Measurements from ENCODE around the gene COL15A1.
A peak's percentile ranks its signal among the peaks of the same experiment; 100 is the strongest.

The COL15A1 gene

GRCh38 chr9:98992107-98992884, 48.6 kb downstream of the COL15A1 start:
- FAIRE-seq = no peak
- no peak for TF ChIP-seq POLR2A (IDR thresholded peaks at IDR 0.05; ENCODE audit: low read depth, low read length)

DNA sequence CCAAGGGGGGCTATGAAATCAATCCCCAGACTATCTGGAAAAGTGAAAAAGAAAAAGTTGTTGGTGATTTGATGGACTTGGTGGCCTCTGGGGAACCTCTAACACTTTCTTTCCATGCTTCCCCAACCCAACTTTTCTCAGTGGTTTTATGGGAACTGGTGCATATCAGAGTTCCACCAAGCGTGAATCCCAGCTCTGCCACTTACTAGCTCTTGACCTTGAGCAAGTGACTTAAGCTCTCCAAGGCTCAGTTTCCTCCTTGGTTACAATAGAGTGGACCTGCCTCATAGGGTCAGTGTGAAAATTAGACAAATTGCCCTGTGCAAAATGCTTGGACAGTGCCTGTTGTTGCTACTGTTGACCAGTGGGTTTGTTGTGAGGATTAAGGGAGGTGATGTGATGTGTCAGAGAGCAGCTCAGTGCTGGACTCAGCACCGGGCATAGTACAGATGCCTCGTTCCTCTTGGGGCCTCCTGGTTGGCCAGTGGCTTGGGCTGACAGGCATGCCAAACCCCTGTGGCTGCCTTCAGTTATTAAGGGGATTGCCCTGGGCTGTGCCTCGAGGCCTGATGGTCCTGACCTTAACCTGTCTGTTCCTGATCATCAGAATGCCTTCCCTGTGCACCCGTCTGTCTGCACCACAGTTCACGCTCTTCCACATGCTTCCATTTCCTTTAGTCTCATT, 49.3 kb downstream of the COL15A1 start:
- no peak for TF ChIP-seq POLR2A (IDR thresholded peaks at IDR 0.05; ENCODE audit: low read depth, low read length)
- no peak for FAIRE-seq
- no peak for DNase-seq (ENCODE audit: insufficient read length, low spot score)

More at GRCh38 chr9:98992107-98992884, 48.6 kb downstream of the COL15A1 start:
- DNase-seq (ENCODE audit: insufficient read length, low spot score) = no peak

- TF ChIP-seq POLR2A (IDR thresholded peaks at IDR 0.05; ENCODE audit: low read depth, low read length) = no peak
- FAIRE-seq = no peak
- DNase-seq (ENCODE audit: insufficient read length, low spot score) = no peak
These were observed 49.9 kb downstream of the COL15A1 start for GRCh38 chr9:98993570-98993945.

DNA sequence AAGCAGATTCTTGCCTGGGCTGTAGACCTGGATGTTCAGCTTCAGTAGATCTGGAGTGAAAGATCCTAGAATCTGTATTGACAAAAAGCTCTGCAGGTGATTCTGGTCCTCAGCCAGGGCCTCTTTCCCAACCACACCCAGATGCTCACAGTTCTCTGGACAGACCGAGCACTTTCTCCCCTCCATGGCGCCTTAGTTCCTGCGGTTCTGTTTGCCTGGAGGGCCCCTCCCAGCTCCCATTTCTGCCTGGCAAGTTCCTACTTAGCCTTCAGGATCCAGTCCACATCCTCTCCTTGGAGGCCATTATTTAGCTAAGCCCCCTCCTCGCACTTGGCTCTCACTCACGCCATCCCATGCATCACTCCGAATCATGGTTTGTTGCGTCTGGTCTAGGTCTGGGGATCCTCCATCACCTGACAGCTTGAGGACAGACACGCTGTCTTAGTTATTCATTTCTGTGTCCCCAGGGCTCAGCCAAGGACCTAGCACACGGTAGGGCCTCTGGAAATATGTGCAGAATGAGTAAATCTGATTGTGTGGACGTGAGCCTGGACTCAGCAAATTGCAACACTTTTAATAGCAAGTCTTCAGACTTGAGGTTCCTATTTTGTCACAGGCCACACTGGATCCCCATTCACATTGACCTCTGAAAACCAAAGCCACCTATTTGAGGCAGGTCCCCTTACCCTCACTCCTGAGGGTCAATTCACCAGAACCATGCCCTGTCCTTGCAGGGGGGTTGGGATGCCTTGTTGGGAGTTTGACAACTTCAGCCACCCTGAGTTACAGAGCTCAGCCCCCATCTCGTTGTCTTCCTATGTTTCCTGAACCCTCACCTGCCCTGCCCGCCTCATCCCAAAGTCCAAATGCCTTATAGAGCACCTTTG, 50.7 kb downstream of the COL15A1 start:
- TF ChIP-seq POLR2A (IDR thresholded peaks at IDR 0.05; ENCODE audit: low read depth, low read length) = no peak
- no peak for FAIRE-seq

DNA sequence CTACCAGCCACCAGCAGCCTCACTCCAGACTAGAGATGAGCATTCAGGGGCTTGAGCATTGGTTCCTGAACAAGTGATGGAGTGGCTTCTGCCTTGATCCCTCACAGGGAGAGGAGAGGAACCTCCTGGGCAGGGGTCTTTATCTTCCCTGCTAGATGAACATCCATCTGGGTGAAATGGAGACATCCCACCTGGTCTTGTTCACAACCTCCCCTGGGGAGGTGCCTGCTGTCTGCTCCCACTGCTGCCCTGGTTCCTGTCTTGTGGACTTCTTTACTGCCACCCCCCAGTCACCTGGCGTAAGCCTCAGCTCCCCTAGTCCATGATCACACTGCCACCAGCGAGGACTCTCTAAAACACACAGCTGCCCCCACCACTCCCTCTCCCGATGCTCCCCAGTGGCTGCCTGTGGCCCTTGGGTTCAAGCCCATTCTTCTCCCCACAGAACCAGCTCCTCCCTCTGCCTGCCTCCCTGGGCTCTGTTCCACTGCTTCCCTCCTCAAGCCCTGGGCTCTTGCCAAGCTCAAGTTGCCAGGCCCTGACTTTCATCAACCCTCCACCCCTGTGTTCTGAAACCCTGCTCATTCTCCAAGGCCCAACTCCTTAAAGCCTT, 51.5 kb downstream of the COL15A1 start:
- no peak for TF ChIP-seq POLR2A (IDR thresholded peaks at IDR 0.05; ENCODE audit: low read depth, low read length)
- no peak for FAIRE-seq
- DNase-seq (ENCODE audit: insufficient read length, low spot score) = no peak

More for the DNA sequence above, 50.7 kb downstream of the COL15A1 start:
- no peak for DNase-seq (ENCODE audit: insufficient read length, low spot score)

DNA sequence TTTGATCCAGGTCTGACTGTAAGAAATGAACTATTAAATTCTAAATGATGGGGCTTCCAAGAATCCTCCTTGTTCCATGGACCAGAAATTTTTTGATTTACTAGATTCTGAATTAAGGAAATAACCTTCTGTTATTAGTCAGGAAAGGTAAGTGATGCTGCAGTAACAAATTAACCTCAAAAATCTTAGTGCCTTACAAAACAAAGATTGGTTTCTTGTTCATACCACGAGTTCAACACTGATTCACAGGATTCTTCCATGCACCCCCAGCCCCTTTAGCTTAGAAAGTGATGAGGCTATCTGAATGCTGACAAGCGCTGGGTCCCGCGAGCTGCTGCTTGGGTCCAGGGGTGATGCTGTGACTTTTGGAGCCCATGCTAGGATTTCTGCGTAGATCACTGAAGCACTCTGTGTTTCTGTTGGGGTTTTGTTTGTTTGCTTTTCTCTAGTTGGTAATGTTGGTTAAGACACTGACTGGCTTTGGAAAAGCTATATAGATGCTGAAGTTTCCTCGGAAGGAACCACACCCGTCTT, 52.3 kb downstream of the COL15A1 start:
- TF ChIP-seq POLR2A (IDR thresholded peaks at IDR 0.05; ENCODE audit: low read depth, low read length) = no peak
- DNase-seq (ENCODE audit: insufficient read length, low spot score) = no peak
- no peak for FAIRE-seq

- DNase-seq (ENCODE audit: insufficient read length, low spot score) = no peak
- no peak for FAIRE-seq
- no peak for TF ChIP-seq POLR2A (IDR thresholded peaks at IDR 0.05; ENCODE audit: low read depth, low read length)
These were observed 53.9 kb downstream of the COL15A1 start for GRCh38 chr9:98997604-98998003.

- peak; percentile 96 for DNase-seq (ENCODE audit: insufficient read length, low spot score)
- TF ChIP-seq POLR2A (IDR thresholded peaks at IDR 0.05; ENCODE audit: low read depth, low read length) = no peak
- peak; percentile 6 for FAIRE-seq
These were observed 54.9 kb downstream of the COL15A1 start for GRCh38 chr9:98998441-98999151.

GRCh38 chr9:98999152-98999525, 55.4 kb downstream of the COL15A1 start:
- DNase-seq (ENCODE audit: insufficient read length, low spot score) = no peak
- no peak for TF ChIP-seq POLR2A (IDR thresholded peaks at IDR 0.05; ENCODE audit: low read depth, low read length)
- no peak for FAIRE-seq

GRCh38 chr9:99000476-99001395, 57.0 kb downstream of the COL15A1 start:
- DNase-seq (ENCODE audit: insufficient read length, low spot score) (peak; percentile 65), FAIRE-seq (peak; percentile 75)
- no peak for TF ChIP-seq POLR2A (IDR thresholded peaks at IDR 0.05; ENCODE audit: low read depth, low read length)

DNA sequence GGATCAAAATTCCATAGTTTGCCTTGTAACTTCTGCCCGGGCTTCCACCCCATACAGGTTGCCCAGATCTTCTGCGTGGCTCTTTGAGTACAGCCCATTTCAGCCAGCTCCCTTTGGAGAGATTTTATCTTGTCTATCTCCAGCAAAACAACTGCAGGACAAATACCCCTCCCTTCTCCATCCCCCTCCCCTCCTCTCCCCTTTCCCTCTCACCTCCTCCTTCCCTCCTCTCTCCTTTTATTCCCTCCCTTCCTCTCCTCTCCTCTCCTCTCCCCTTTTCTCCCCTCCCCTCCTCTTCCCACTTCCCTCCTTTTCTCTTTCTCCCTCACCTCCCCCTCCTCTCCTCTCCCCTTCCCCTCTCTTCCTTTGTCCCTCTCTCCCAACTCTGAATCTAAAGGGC, 58.2 kb downstream of the COL15A1 start:
- DNase-seq (ENCODE audit: insufficient read length, low spot score) (no peak), FAIRE-seq (no peak)
- TF ChIP-seq POLR2A (IDR thresholded peaks at IDR 0.05; ENCODE audit: low read depth, low read length) = no peak

DNA sequence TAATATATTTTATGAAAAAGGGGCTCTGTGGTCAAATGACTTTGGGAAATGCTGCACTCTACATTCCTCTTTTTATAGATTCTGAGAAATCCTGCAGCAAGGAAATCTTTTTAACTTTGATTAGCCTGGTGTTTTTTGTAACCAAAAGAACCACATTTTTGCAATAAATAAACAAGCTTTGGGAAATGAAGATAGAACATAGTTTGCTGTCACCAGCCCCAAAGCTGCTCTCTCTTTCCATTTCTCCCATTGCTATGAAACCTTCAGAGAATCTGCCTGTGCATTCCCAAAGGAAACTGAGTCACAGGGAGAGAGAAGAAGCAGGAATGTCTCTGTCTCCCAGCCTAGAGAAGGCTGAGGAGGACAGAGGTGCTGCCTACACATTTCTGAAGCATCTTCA, 59.0 kb downstream of the COL15A1 start:
- no peak for FAIRE-seq
- no peak for TF ChIP-seq POLR2A (IDR thresholded peaks at IDR 0.05; ENCODE audit: low read depth, low read length)
- DNase-seq (ENCODE audit: insufficient read length, low spot score) = no peak
